Activated CD8-positive, alpha-beta T cell treated with anti-CD3 and anti-CD28 coated beads for 36 hours (primary cell): ENCODE results near the gene PKLR. TPM values are rescaled to one million over a fixed set of nuclear protein-coding genes. Genes with fewer than 3 reads are reported as not detected.

Experiments
- ATAC-seq: fragments of 200-7000 bp; cut with Tn5 transposase; one replicate; pipeline ENCODE4 v1.10.0; 2021; ENCODE audit warnings: mild to moderate bottlenecking, moderate library complexity
- CTCF ChIA-PET: fragments of 350-600 bp; sonication (Branson Sonifier 250); formaldehyde crosslinking; loops from one replicate; lab custom pipeline; 2021; ENCODE audit warnings: antibody characterized with exemption; lab: Charles Lee
- POLR2A ChIA-PET: fragments of 350-600 bp; sonication (Branson Sonifier 250); formaldehyde crosslinking; loops from one replicate; lab custom pipeline; 2021; ENCODE audit warnings: antibody characterized with exemption; lab: Charles Lee
- DNase-seq: peaks from one replicate; pipeline ENCODE4 v3.0.0-alpha.2; 2020
- H3K27ac Mint-ChIP-seq: one replicate; pipeline ENCODE4 v1.8.0; 2021; ENCODE audit warnings: mild to moderate bottlenecking, mixed read lengths
- H3K27me3 Mint-ChIP-seq: one replicate; pipeline ENCODE4 v1.8.0; 2021; ENCODE audit warnings: mixed read lengths
- H3K36me3 Mint-ChIP-seq: one replicate; pipeline ENCODE4 v1.8.0; 2021; ENCODE audit warnings: low read depth, mixed read lengths
- H3K4me1 Mint-ChIP-seq: one replicate; pipeline ENCODE4 v1.8.0; 2021; ENCODE audit warnings: low read depth, mixed read lengths
- H3K4me3 Mint-ChIP-seq: one replicate; pipeline ENCODE4 v1.8.0; 2021; ENCODE audit warnings: mild to moderate bottlenecking, moderate library complexity, mixed read lengths
- H3K9me3 Mint-ChIP-seq: one replicate; pipeline ENCODE4 v1.8.0; 2021; ENCODE audit warnings: mixed read lengths
- intact Hi-C: fragments of 100-400 bp; cut with micrococcal nuclease; formaldehyde crosslinking; loops from one replicate; pipeline ENCODE4 v1.10.0; 2022
- total RNA-seq, 2 experiments: library from RNA; stranded (reverse); gene quantifications; one replicate each; pipeline ENCODE4 v1.2.3, GENCODE V29; 2021
- TF ChIP-seq, protein P1 (sequence below): fragments of 200-600 bp; IDR thresholded peaks from one replicate; pipeline ENCODE4 v1.8.0; 2022; ENCODE audit warnings: antibody characterized with exemption, mild to moderate bottlenecking

PKLR gene
- total RNA-seq, 2 experiments from 2014 or later, result not detected

- no peak overlapping the region for H3K27ac Mint-ChIP-seq
- H3K9me3 Mint-ChIP-seq, result no peaks in the 10 kb centered on the region
- intact Hi-C loops, result loop anchor here (10.0 kb wide), 1 partner anchor 342 kb away; no protein-coding TSS in a partner anchor
- H3K27me3 Mint-ChIP-seq, result no peaks in the 10 kb centered on the region
- no peak for DNase-seq
- peaks cover 31% of the 10 kb centered on the region for H3K4me1 Mint-ChIP-seq
- CTCF ChIA-PET, result interaction anchor here (6.6 to 6.9 kb wide), 2 partner anchors 14 to 69 kb away, joined by 170 to 232 read pairs; partner anchors contain the start of genes CLK2, RUSC1 and SCAMP3
- TF ChIP-seq, protein P1, sequence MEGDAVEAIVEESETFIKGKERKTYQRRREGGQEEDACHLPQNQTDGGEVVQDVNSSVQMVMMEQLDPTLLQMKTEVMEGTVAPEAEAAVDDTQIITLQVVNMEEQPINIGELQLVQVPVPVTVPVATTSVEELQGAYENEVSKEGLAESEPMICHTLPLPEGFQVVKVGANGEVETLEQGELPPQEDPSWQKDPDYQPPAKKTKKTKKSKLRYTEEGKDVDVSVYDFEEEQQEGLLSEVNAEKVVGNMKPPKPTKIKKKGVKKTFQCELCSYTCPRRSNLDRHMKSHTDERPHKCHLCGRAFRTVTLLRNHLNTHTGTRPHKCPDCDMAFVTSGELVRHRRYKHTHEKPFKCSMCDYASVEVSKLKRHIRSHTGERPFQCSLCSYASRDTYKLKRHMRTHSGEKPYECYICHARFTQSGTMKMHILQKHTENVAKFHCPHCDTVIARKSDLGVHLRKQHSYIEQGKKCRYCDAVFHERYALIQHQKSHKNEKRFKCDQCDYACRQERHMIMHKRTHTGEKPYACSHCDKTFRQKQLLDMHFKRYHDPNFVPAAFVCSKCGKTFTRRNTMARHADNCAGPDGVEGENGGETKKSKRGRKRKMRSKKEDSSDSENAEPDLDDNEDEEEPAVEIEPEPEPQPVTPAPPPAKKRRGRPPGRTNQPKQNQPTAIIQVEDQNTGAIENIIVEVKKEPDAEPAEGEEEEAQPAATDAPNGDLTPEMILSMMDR, result no peak
- H3K4me3 Mint-ChIP-seq, result peak overlapping the region; percentile 77
- no peak for ATAC-seq
- POLR2A ChIA-PET, result interaction anchor here (0.6 to 1.0 kb wide), 3 partner anchors 8 to 70 kb away, joined by 3 to 5 read pairs (median 3); partner anchors contain the start of gene SCAMP3
- H3K36me3 Mint-ChIP-seq, result peaks cover 15% of the 10 kb centered on the region
These were observed 48.0 kb downstream of the PKLR start for GRCh38 chr1:155253208-155253607.

GRCh38 chr1:155251566-155251965 is 49.7 kb downstream of the PKLR start:
- no peak for DNase-seq
- Mint-ChIP-seq H3K36me3 (peaks cover 11% of the 10 kb centered on the region), H3K27ac (peak overlapping the region; percentile 62), H3K27me3 (no peaks in the 10 kb centered on the region), H3K9me3 (no peaks in the 10 kb centered on the region), H3K4me3 (no peak overlapping the region), H3K4me1 (peaks cover 30% of the 10 kb centered on the region)
- ATAC-seq, result no peak
- ChIA-PET POLR2A (interaction anchor here (0.8 to 3.4 kb wide), 9 partner anchors 8 to 71 kb away, joined by 3 to 24 read pairs (median 5); partner anchors contain the start of genes CLK2, RUSC1 and SCAMP3), CTCF (interaction anchor here (0.8 to 6.9 kb wide), 43 partner anchors 8 to 474 kb away, joined by 3 to 232 read pairs (median 6); partner anchors contain the start of genes CLK2, FDPS, KRTCAP2 and MSTO1)
- intact Hi-C loops, result loop anchor here (10.0 kb wide), 1 partner anchor 343 kb away; no protein-coding TSS in a partner anchor
- TF ChIP-seq, protein P1, result no peak

DNA sequence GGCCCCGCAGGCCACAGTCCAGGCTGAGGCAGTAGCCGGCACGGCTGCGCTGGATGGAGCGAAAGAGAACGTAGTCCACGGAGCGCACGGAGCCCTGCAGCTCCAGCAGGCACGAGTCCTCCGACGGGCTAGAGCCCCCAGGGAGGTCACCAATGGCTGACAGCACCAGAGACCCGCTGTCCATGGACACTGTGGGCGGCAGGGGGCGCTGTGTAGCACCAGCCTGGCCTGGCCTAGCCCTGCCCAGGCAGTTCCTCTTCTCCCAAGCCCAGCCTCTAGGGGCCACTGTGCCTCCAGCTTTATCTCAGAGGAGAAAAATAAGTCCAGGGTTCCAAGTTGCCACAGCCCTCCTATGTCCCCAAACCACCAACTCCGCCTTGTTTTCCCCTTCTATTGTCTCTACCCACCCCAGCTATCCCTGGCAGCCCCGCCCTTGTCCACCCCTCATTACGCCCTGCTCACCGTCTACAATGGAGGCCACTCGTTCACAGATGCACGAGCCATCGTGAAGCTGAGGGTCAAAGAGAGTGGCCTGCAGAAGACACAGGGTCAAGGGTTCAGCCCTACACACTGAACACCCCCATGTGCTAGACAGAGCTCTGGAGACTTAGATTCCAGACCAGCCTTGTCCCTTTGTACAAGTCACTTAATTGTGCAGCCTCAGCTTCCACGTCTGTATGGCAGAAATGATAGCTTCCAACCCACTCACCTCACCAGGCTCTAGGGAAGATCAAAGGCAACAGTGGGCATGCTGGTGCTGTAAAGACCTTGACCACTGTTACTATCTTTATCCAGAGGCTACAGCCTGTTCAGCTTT is 50.4 kb downstream of the PKLR start:
- Mint-ChIP-seq H3K27me3 (no peaks in the 10 kb centered on the region), H3K36me3 (peaks cover 11% of the 10 kb centered on the region), H3K27ac (peak overlapping the region; percentile 62), H3K4me3 (peak overlapping the region; percentile 60), H3K9me3 (no peaks in the 10 kb centered on the region), H3K4me1 (peaks cover 30% of the 10 kb centered on the region)
- POLR2A ChIA-PET, result interaction anchor here (0.7 to 3.4 kb wide), 12 partner anchors 9 to 285 kb away, joined by 3 to 24 read pairs (median 4); partner anchors contain the start of genes CLK2, RUSC1 and SCAMP3
- DNase-seq (peak; percentile 98), ATAC-seq (peak; percentile 95)
- TF ChIP-seq, protein P1, result peak; percentile 99
- CTCF ChIA-PET, result interaction anchor here (0.6 to 6.9 kb wide), 57 partner anchors 10 to 475 kb away, joined by 3 to 232 read pairs (median 5); partner anchors contain the start of genes CLK2, FDPS, FLAD1 and KRTCAP2
- intact Hi-C loops, result loop anchor here (10.0 kb wide), 1 partner anchor 344 kb away; no protein-coding TSS in a partner anchor

DNA sequence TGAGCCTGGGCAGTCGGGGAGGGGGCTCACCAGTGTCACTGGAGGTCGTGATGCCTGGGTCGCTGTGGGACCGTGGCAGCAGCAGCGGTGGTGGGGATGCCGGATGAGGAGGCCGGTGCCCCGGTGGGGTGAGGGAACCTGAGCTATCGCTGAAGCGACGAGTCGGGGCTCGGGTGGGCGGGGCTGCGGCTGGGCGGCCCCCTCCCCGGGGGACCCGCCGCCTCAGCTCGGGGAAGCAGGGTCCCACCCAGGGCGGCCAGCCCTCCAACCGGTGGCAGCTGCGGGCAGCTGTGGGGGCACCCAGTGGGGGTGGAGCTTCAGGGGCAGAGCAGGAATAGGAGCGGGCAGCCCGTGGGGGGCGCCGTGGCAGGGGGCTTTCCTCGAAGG is 51.0 kb downstream of the PKLR start:
- peak overlapping the region; percentile 60 for H3K4me3 Mint-ChIP-seq
- peaks cover 27% of the 10 kb centered on the region for H3K4me1 Mint-ChIP-seq
- CTCF ChIA-PET, result interaction anchor here (0.6 to 6.9 kb wide), 45 partner anchors 9 to 476 kb away, joined by 3 to 232 read pairs (median 6); partner anchors contain the start of genes ADAM15, CLK2, FDPS and FLAD1
- peaks cover 9% of the 10 kb centered on the region for H3K36me3 Mint-ChIP-seq
- DNase-seq, result no peak
- ATAC-seq, result peak; percentile 35
- TF ChIP-seq, protein P1, result no peak
- intact Hi-C loops, result loop anchor here (10.0 kb wide), 1 partner anchor 345 kb away; no protein-coding TSS in a partner anchor
- no peaks in the 10 kb centered on the region for H3K9me3 Mint-ChIP-seq
- POLR2A ChIA-PET, result interaction anchor here (1.1 to 3.4 kb wide), 9 partner anchors 11 to 286 kb away, joined by 3 to 24 read pairs (median 4); partner anchors contain the start of genes CLK2, RUSC1 and SCAMP3
- peak overlapping the region; percentile 62 for H3K27ac Mint-ChIP-seq
- H3K27me3 Mint-ChIP-seq, result no peaks in the 10 kb centered on the region
